ENCODE results near the gene PSMD11. TPM values are rescaled to one million over a fixed set of nuclear protein-coding genes. Genes with fewer than 3 reads are reported as not detected.

PSMD11 gene
- 10 to 100 TPM; 43.3 to 81.0 (median 57.3) TPM for total RNA-seq

DNA sequence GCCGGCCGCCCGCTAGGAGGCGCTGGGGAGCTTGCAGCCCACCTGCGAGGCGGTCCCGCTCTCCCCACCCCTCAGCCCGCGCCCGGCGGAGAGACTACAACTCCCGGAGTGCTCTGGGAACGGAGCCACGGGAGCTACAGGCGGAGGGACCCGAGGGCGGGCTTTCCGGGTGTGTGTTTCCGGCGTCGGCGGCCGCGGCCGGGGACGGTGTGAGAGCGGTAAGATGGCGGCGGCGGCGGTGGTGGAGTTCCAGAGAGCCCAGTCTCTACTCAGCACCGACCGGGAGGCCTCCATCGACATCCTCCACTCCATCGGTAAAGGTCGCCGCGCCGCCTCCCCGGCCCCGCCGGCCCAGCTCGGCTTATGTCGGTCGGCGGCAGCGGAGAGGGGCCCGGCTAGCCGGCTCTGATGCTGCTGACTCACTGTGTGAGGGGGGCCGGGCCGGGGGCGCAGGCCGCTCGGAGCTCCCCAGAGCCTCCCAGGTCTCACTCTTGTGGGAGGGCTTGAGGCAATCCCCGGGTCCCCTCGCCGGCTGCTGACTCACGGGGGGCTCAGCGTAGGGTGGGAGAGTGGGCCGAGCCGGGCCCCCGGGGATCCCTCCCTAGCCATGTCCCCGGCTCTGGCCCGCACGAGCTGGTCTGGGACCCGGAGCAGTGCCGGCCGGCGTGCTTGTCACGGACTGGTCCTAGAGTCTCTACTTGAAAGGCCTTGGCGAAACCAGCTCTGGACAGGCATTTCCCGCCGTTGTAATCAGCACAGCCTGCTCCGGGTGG lies at the start of gene PSMD11:
Gene PSMD11, plus strand, starts transcription at position 210 of the 773 bp plus-strand sequence. Its CDS starts 14 bp downstream, at position 224.
- TF ChIP-seq, protein P1, sequence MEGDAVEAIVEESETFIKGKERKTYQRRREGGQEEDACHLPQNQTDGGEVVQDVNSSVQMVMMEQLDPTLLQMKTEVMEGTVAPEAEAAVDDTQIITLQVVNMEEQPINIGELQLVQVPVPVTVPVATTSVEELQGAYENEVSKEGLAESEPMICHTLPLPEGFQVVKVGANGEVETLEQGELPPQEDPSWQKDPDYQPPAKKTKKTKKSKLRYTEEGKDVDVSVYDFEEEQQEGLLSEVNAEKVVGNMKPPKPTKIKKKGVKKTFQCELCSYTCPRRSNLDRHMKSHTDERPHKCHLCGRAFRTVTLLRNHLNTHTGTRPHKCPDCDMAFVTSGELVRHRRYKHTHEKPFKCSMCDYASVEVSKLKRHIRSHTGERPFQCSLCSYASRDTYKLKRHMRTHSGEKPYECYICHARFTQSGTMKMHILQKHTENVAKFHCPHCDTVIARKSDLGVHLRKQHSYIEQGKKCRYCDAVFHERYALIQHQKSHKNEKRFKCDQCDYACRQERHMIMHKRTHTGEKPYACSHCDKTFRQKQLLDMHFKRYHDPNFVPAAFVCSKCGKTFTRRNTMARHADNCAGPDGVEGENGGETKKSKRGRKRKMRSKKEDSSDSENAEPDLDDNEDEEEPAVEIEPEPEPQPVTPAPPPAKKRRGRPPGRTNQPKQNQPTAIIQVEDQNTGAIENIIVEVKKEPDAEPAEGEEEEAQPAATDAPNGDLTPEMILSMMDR (IDR thresholded peaks at IDR 0.05; ENCODE audit: low read depth) = no peak

DNA sequence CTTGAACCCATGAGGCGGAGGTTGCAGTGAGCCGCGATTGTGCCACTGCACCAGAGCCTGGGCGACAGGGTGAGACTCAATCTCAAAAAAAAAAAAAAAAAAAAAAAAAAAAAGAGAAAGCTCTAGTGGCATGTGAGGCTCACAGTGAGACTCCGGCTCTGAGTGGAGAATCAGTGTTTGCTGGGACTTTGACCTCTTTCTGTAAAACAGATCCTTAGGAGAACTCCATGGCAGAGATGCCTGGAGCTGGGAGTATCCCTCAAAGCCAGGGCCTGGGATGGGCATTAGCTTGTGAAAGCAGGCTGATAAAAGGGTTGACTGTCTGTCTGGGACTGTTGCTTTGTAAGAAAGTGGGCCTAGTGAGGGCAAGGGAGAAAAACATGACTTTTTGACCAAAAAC lies 48.0 kb upstream of the PSMD11 start:
- TF ChIP-seq, protein P1 (IDR thresholded peaks at IDR 0.05; ENCODE audit: low read depth) = no peak

DNA sequence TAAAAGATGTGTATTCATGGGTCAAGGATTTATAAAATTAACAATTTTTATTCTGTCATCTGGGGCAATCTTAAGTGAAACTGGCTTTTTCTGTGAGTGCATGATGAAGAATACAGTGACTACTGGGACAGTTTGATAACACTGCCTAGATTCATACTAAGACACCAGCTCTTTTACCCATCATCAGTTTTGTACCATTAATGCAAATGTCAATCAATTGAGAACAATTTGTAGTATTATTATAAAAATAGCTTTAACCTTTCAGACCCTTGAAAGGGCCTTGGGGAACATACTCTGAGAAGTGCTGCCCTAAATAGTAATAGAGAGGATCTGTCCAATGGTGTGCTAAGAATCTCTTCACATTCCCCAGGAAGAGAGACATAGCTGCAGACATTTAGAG lies 45.4 kb upstream of the PSMD11 start:
- TF ChIP-seq, protein P1 (IDR thresholded peaks at IDR 0.05; ENCODE audit: low read depth) = no peak

DNA sequence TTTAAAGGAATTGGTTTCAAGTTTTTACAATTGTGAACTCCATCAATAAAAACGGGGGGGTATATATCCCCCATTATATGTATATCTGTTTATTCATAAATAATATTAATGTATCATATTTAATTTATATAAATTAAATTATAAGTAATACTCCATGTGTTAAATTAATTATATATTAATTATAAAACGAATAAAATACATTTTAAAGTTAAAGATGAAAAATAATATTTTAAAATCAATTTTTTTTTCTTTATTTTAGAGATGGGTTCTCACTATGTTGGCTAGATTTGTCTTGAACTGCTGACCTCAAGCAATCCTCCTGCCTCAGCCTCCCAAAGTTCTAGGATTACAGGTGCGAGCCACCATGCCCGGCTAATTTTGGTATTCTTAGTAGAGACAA lies 17.4 kb upstream of the PSMD11 start:
- TF ChIP-seq, protein P1 (IDR thresholded peaks at IDR 0.05; ENCODE audit: low read depth) = no peak

DNA sequence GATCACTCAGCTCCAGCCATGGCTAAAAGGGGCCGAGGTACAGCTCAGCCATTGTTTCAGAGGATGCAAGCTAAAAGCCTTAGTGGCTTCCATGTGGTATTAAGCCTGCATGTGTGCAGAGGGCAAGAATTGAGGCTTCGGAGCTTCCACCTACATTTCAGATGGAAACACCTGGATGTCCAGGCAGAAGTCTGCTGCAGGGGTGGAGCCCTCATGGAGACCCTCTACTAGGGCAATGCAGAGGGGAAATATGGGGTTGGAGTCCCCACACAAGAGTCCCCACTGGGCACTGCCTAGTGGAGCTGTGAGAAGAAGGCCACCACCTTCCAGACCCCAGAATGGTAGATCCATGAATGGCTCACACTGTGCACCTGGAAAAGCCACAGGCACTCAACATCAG lies 14.7 kb upstream of the PSMD11 start:
- TF ChIP-seq, protein P1 (IDR thresholded peaks at IDR 0.05; ENCODE audit: low read depth) = no peak

DNA sequence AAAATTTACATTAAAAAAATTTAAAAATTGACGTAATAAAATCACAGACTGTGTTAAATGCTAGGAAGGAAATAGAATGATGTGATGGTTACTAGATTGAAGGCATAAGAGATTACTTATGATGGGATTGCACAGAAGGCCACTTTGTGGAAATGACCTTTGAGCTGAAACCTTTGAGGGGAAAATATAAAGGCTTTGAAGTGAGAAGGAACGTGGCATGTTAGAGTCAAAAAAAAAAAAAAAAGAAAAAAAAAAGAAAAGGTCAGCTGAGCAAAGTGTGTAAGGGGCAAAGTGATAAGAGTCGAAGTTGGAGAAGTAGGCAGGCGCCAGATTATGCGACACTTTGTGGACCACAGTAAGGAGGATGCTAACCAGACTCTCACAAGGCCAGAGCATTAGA lies 3.6 kb upstream of the PSMD11 start:
- TF ChIP-seq, protein P1 (IDR thresholded peaks at IDR 0.05; ENCODE audit: low read depth) = no peak

DNA sequence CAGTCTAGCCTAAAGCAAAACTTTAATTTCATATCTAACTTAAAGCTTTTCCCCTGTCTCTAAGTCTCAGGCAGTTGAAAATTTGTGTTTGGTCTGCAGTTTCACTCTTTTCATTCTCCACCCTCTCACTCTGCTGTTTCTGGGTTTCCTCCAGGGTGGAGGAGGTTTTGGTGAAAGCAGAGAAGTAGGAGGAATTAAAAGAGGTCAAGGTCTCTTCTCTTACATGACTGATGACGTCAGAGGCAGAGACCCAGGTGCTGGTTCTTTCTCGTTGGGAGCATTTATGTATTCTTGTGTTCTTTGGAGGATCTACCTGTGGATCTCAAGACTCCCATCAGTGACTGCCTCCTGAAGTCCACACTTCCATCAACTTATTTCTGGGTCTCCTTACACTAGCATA lies 2.4 kb upstream of the PSMD11 start:
- TF ChIP-seq, protein P1 (IDR thresholded peaks at IDR 0.05; ENCODE audit: low read depth) = no peak
